GM19099 (cell line): ENCODE data around the gene SMIM21.

Experiments used
- POLR2A ChIP-seq: IDR thresholded peaks from 3 replicates; pipeline ENCODE4 v1.6.1; 2011; ENCODE audit warnings: low read depth; ENCODE audit not compliant: insufficient read length; ENCODE audit errors: extremely low read depth

Gene SMIM21

DNA sequence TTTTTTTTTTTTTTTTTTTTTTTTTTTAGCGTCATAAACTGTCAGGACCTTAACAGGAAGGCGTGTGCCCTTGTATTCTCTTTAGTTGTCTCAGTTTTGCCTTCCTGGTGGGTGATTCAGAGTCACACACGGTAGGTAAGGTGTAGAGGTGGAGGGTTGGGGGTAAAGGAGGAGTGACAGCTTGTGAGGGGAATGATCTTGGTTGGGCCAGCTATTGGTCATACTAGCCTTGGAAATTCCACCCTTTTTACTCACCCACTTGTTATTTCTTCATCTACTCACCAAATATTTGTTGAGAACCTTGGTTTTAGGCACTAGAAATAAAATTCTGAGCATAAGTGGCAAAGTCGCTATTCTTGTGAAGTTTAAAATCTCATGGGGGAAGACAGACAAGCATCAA is 22.2 kb downstream of the SMIM21 start:
- TF ChIP-seq POLR2A, result no peak

DNA sequence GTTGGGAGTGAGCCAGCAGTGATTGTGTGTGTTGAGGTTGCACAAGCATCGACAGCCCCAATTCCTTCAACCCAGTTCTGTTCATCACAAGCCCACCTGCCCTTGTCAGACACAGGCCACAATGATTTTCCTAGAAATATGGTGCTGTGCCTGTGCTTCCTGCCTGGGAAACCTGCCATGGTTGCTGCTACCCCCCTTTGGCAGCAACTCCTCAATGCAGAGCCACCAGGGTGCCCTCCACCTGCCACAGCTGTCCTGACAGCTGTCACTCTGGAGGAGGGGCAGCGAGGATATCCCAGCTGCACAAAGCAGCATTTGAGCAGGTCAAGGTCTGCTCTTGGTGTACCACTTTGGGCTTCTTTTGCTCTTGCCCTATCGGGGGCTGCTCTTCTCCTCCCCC is 27.1 kb downstream of the SMIM21 start:
- no peak for TF ChIP-seq POLR2A

DNA sequence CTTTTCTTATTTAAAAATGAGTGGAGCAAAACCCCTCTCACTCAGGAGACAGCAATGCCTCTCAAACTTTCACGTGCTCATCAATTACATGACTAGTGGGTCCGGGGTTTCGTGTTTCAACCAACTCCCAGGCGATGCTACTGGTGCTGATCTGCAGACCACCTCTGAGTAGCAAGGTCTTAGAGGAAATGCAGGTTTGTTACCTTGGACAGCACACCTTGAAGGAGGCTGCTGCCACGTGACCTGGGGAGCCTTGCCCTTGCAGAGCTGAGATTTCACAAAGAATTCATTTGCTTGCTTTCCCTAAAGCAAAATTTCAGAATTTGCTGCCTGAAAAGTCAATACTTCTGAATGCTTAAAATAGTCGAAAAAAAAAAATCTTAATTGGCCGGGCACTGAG is 32.4 kb downstream of the SMIM21 start:
- TF ChIP-seq POLR2A, result no peak

- TF ChIP-seq POLR2A, result no peak
These were observed 33.8 kb downstream of the SMIM21 start for GRCh38 chr18:75393721-75394120.

DNA sequence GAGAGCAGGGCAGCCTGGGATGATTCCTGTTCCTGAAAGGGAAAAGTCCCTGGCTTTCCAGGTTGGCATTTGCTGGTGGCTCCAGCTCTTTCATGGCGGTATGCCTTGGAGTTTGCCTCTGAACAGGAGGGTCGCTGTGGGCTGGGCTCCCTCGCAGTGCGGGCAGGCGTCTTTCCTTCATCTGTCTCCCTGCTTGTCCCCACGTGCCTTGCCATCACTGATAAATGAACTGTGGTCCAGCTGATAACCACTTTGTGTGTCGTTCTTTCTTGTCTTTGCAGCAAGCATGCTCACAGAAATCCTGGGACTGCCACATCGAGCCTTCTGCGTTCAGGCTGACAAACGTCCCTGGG is 35.3 kb downstream of the SMIM21 start:
- TF ChIP-seq POLR2A, result no peak

DNA sequence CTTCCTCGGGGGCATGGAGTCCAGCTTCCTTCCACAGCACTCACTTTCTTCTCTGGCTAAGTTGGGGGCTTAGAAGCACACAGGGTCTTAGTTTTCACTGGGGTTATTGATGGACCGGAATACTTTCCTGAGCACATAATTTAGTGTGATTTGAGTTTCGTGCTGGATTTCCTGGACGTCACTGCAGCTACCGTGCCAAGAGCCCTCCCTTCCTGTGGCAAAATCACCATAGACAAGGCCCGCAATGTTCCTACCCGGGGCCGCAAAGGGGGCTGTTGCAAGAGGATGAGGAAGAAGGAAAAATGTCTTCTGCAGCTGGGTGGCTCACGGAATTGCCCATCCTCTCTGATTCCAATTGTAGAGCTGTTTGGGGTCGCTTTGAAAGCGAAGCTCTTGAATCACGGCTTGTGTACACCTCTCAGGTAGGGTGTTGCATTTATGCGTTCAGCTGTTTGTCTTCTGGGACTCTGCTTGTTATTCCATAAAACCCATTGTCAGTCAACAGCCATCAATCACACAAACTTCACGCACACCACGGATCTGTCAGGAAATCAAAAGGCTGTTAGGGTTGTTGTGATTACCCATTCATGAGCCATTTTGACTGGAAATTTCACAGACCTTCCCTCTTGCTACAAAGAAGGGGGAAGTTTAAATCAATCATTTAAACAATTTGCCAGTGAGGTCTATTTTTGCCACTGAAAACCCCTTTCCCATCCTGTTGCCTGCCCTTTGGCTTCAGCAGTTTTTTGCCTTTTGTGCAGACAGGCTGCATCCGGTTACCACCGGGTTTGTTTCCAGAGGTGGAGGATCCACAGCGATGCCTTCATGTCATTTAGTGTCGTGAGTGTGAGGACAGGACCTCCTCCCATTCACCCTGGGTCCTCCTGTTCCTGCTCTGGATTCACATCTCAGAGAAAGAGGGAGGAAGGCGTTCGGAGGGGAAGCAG is 36.0 kb downstream of the SMIM21 start:
- TF ChIP-seq POLR2A, result no peak

DNA sequence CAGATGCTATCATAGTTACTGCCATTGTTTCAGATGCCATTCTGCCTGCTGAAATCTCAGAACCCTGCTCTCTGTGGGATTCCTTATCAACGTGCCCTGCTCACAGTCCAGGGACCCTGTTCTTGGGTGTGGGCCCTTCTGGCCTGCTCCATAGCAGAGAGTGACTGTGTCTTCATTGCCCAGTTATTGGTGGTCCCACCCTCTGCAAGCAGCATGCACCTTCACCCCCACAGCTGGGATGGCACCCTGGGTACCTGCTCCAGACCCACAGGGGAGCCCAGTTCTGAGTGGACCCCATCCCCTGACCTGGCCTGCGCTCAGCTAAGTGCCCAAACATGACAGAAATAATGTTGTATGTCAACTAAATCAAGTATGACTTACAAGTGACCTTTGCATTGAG is 36.6 kb downstream of the SMIM21 start:
- TF ChIP-seq POLR2A, result no peak

DNA sequence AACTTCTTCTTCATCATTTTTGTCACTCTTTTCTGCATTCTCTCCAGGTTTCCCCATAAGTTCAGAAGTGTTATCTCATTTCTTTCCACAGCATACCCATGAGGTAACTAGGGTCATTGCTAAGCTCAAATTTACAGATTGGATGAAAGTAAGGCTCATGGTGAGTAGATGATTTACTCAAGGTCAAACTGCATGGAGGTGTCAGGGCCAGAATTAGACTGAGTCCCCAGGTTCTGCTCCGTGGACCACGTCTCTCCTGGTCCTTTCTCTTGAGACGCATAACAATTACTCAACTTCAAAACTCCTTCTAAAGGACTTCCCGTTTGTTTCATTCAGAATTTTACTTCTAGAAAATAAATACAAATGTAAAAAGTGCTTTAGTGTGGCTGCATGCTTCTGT is 43.4 kb downstream of the SMIM21 start:
- no peak for TF ChIP-seq POLR2A

GRCh38 chr18:75378376-75379315 is 48.9 kb downstream of the SMIM21 start:
- TF ChIP-seq POLR2A, result no peak

DNA sequence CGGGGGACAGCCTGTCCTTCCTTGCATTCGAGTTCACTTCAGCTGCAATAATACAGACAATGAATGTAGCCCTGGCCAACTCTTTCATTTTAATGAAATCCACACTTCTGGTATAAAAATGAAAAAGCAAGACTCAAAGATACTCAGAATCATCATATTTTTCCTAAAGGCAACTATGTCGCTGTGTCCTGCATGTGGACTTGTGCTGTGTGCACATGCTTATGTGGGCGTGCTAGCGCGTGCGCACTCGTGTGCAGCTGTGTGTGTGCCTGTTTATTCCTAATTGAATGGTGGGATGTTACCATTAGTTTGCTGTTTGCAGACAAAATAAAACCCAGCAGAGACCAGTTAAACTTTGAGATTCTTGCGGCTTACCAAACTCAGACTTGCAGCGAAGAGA is 49.6 kb downstream of the SMIM21 start:
- TF ChIP-seq POLR2A, result no peak

DNA sequence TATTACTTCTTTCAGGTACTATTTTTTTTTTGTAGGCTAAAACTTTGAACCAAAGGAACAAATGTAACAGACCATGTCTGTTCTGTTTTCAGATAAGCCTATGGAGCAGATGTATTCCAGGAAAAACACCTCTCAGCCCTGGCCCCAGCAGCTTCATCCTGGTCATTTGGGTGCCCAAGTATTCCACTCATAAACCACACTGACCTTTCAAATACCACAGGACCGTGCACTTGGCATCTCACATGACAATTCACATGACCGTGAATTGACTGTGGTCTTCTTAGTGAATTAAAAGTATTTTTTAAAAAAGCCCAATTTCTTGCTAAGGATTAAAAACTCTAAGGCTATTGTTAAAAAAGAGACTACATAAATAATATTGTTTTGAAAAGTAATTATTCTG is 50.2 kb downstream of the SMIM21 start:
- no peak for TF ChIP-seq POLR2A

- TF ChIP-seq POLR2A, result no peak
These were observed 51.5 kb downstream of the SMIM21 start for GRCh38 chr18:75376004-75376403.

DNA sequence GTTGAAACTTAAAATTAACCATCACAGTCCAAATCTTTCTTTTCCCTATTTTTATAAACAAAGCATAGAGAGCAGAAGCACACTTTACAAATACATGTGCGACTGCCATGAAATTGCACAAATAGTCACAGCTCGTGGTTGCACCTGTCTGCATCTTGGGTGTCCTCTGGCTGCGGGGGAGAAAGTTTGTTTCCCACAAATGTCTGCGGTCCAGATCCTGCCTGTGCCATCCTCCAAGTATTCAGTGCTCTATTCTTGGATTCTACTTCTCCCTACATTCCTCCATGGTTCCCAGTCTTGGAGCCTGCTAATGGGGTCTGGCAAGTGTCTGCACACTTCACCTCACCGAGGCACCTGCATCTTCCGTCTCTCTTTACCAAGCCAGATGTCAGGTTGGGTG is 52.2 kb downstream of the SMIM21 start:
- TF ChIP-seq POLR2A, result no peak

DNA sequence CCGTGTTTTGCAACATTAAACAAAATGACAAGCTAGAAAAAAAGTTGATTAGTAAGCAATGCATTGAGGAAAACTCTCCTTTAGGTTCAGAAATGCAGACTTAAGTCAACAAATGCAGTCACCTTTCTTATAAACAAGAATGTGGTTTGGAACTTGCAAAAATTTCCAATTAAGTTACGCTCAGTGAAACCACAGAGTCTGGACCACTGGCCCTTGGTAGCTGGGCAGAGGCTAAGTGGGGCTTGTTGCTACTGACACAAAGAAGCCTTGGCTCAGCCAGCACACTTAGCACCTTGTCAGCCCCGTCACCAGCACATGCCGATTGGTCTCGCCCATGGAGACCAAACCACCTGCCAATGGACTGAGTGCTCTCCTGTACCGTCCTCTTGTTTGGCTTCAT is 53.0 kb downstream of the SMIM21 start:
- no peak for TF ChIP-seq POLR2A

- TF ChIP-seq POLR2A, result no peak
These were observed 58.3 kb downstream of the SMIM21 start for GRCh38 chr18:75369026-75369721.

GRCh38 chr18:75365837-75366236 is 61.7 kb downstream of the SMIM21 start:
- no peak for TF ChIP-seq POLR2A

GRCh38 chr18:75365254-75365629 is 62.3 kb downstream of the SMIM21 start:
- no peak for TF ChIP-seq POLR2A
